A549 (cell line): Measurements from ENCODE around the gene DIS3L2. TPM values are rescaled to one million over a fixed set of nuclear protein-coding genes. Genes with fewer than 3 reads are reported as not detected.

ENCODE experiments used
- ATAC-seq, 2 experiments: fragments of 200-7000 bp in 1 of 2; fragments of >200 bp in 1 of 2; cut with Nextera tagmentation in 1 of 2; cut with Tn5 transposase in 1 of 2; 3 replicates each; pipeline versions ENCODE4 v1.8.0 to v1.9.1; 2018 to 2020; ENCODE audit warnings: mild to moderate bottlenecking in 1 of 2, moderate library complexity in 1 of 2
- CTCF ChIA-PET: fragments of 300-600 bp; sonication (Branson Sonifier 250); formaldehyde crosslinking; extraction: SDS; loops from one replicate; lab custom pipeline; 2021; ENCODE audit warnings: antibody characterized with exemption, inconsistent platforms; lab: Yijun Ruan, JAX
- POLR2A ChIA-PET: fragments of 350-600 bp; formaldehyde crosslinking; extraction: SDS; loops from one replicate; lab custom pipeline; 2021; ENCODE audit warnings: antibody characterized with exemption, inconsistent platforms; lab: Yijun Ruan, JAX
- DNase-seq, 2 experiments: peaks; one replicate each; pipeline versions ENCODE4 v3.0.0 to v3.0.0-alpha.2; 2011 to 2016; ENCODE audit warnings: low read depth in 1 of 2, low spot score in 1 of 2
- FAIRE-seq: peaks from 2 replicates; lab custom pipeline; 2011; peaks lifted over from hg19 to GRCh38; lab: Jason Lieb, UNC
- H3K27ac ChIP-seq, 2 experiments: fragments of >200 bp; sonication (Bioruptor Twin); formaldehyde crosslinking; 3 replicates each; pipeline ENCODE4 v1.5.1; 2016 to 2017
- H3K4me1 ChIP-seq: fragments of >200 bp; sonication (Bioruptor Twin); formaldehyde crosslinking; 3 replicates; pipeline ENCODE4 v1.6.1; 2016
- H3K4me2 ChIP-seq: fragments of >200 bp; sonication (Bioruptor Twin); formaldehyde crosslinking; 3 replicates; pipeline ENCODE4 v1.6.1; 2016
- H3K4me3 ChIP-seq: fragments of >200 bp; sonication (Bioruptor Twin); formaldehyde crosslinking; 3 replicates; pipeline ENCODE4 v1.5.1; 2016
- H3K9me3 ChIP-seq: fragments of >200 bp; sonication (Bioruptor Twin); formaldehyde crosslinking; 3 replicates; pipeline ENCODE4 v1.6.1; 2016
- BHLHE40 ChIP-seq: IDR thresholded peaks from 2 replicates; pipeline ENCODE4 v1.6.1; 2012; ENCODE audit warnings: low read depth, low read length, inconsistent platforms
- CBX2 ChIP-seq: fragments of 200-600 bp; sonication (generic); IDR thresholded peaks from 2 replicates; pipeline ENCODE4 v1.6.1; 2016; ENCODE audit warnings: low read depth, mild to moderate bottlenecking, borderline replicate concordance
- CHD2 ChIP-seq: fragments of 150-350 bp; IDR thresholded peaks from 2 replicates; pipeline ENCODE4 v1.6.1; 2014; ENCODE audit warnings: low read length; ENCODE audit not compliant: partially characterized antibody
- EHMT2 ChIP-seq: fragments of 200-600 bp; sonication (generic); IDR thresholded peaks from 2 replicates; pipeline ENCODE4 v1.6.1; 2016; ENCODE audit warnings: antibody characterized with exemption, low read depth, mild to moderate bottlenecking, moderate library complexity
- FOXS1 ChIP-seq: fragments of 250-450 bp; sonication (Bioruptor Pico); IDR thresholded peaks from 2 replicates; pipeline ENCODE4 v1.5.0; 2020; ENCODE audit warnings: mild to moderate bottlenecking, moderate library complexity
- GATA3 ChIP-seq: IDR thresholded peaks from 2 replicates; pipeline ENCODE4 v1.6.1; 2012; ENCODE audit warnings: borderline replicate concordance
- HOXB13 ChIP-seq: fragments of 250-450 bp; sonication (Bioruptor Pico); IDR thresholded peaks from 2 replicates; pipeline ENCODE4 v1.5.0; 2020; ENCODE audit warnings: low read depth, mild to moderate bottlenecking, moderate library complexity
- HOXB5 ChIP-seq: fragments of 250-450 bp; sonication (Bioruptor Pico); IDR thresholded peaks from 2 replicates; pipeline ENCODE4 v1.5.0; 2020; ENCODE audit warnings: mild to moderate bottlenecking, moderate library complexity
- JUN ChIP-seq, 2 experiments: fragments of >200 bp; sonication (Bioruptor Twin); formaldehyde crosslinking; IDR thresholded peaks; 2 replicates in 1 of 2; 3 replicates in 1 of 2; pipeline ENCODE4 v1.6.1; 2016 to 2017
- JUNB ChIP-seq: fragments of >200 bp; sonication (Bioruptor Twin); formaldehyde crosslinking; IDR thresholded peaks from 2 replicates; pipeline ENCODE4 v1.6.1; 2016
- MYC ChIP-seq: IDR thresholded peaks from 2 replicates; pipeline ENCODE4 v1.6.1; 2012; ENCODE audit warnings: mild to moderate bottlenecking, inconsistent platforms, low read length, improper control_type of control experiment, borderline replicate concordance
- PHF8 ChIP-seq: fragments of 200-600 bp; sonication (generic); IDR thresholded peaks from 2 replicates; pipeline ENCODE4 v1.6.1; 2016; ENCODE audit warnings: low read depth, mild to moderate bottlenecking, antibody characterized with exemption, moderate library complexity, borderline replicate concordance
- POLR2A ChIP-seq: IDR thresholded peaks from 2 replicates; pipeline ENCODE4 v1.6.1; 2012; ENCODE audit warnings: mild to moderate bottlenecking, low read length
- POLR2AphosphoS2 ChIP-seq: conservative IDR thresholded peaks from 2 replicates; pipeline ENCODE4 v1.6.1; 2012; ENCODE audit warnings: low read length, improper control_type of control experiment, inconsistent platforms
- RFX5 ChIP-seq: fragments of 450-650 bp; IDR thresholded peaks from 2 replicates; pipeline ENCODE4 v1.7.1; 2014; ENCODE audit warnings: antibody characterized with exemption, mild to moderate bottlenecking, moderate library complexity
- RNF2 ChIP-seq: fragments of 200-600 bp; sonication (generic); IDR thresholded peaks from 2 replicates; pipeline ENCODE4 v1.6.1; 2016; ENCODE audit warnings: low read depth, mild to moderate bottlenecking, antibody characterized with exemption, moderate library complexity, borderline replicate concordance
- SMC3 ChIP-seq: fragments of >200 bp; sonication (Bioruptor Twin); formaldehyde crosslinking; IDR thresholded peaks from 3 replicates; pipeline ENCODE4 v1.6.1; 2018; ENCODE audit warnings: inconsistent platforms
- TP53 ChIP-seq: fragments of 250-450 bp; sonication (Bioruptor Pico); IDR thresholded peaks from 2 replicates; pipeline ENCODE4 v1.5.0; 2021; ENCODE audit warnings: mild to moderate bottlenecking, moderate library complexity
- ZC3H11A ChIP-seq: fragments of 450-650 bp; IDR thresholded peaks from 2 replicates; pipeline ENCODE4 v1.6.1; 2014; ENCODE audit warnings: antibody characterized with exemption, mild to moderate bottlenecking
- ZNF302 ChIP-seq: fragments of 250-450 bp; sonication (Bioruptor Pico); IDR thresholded peaks from 2 replicates; pipeline ENCODE4 v1.9.0; 2021; ENCODE audit warnings: inconsistent platforms, mild to moderate bottlenecking, moderate library complexity
- WGBS: methylation state at CpG from one replicate; pipeline ENCODE4 v1.1.6; 2017; ENCODE audit errors: missing lambda C conversion rate; 5-methylcytosine and 5-hydroxymethylcytosine counted together
- polyA plus RNA-seq, 4 experiments: library from polyadenylated mRNA; depleted of rRNA in 3 of 4; stranded (reverse); fragments of >200 nt; fragmentation: RNase III in 1 of 4; extraction: RNeasy Plus Mini Kit Qiagen cat#74134 plus additional on column Dnase treatment in 1 of 4; gene quantifications; 2 replicates in 3 of 4; 3 replicates in 1 of 4; pipeline ENCODE4 v1.2.3, GENCODE V29; 2011 to 2017
- TF ChIP-seq, protein P1 (sequence below): fragments of 250-450 bp; sonication (Bioruptor Pico); IDR thresholded peaks from 2 replicates; pipeline ENCODE4 v1.5.0; 2021; ENCODE audit warnings: mild to moderate bottlenecking, moderate library complexity, borderline replicate concordance
- TF ChIP-seq, protein P2 (sequence below): IDR thresholded peaks from 2 replicates; pipeline ENCODE4 v1.6.1; 2012
- TF ChIP-seq, protein P3 (sequence below): IDR thresholded peaks from 2 replicates; pipeline ENCODE4 v1.6.1; 2012
- TF ChIP-seq, protein P4 (sequence below): fragments of >200 bp; sonication (Bioruptor Twin); formaldehyde crosslinking; IDR thresholded peaks from 2 replicates; pipeline ENCODE4 v1.6.1; 2016

The DIS3L2 gene
- polyA plus RNA-seq, 2 of the 4 experiments (the other 2 are of a cell fraction) = 14.9 to 15.4 TPM

DNA sequence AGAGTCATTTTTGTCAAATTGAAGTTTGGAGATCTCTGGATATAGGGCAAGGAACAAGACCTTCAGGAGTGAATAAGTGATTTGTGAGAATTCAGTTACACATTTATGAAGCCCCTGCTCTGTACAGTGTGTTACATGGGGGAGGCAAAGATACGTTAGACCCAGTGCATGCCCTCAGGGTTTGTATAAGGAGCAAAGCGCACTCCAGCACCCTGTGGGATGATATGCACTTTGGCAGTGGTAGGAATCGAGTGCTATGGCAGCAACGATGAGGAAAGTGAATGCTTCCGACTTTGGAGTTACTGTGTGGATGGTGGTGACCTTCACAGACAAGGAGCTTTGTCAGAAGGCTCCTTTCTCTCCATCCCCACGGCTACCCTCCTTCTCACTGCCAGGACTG lies 342.7 kb downstream of the DIS3L2 start:
- no peak overlapping the region for H3K4me3 ChIP-seq
- H3K4me1 ChIP-seq = peaks cover 21% of the 10 kb centered on the region
- H3K9me3 ChIP-seq = no peaks in the 10 kb centered on the region
- no peak overlapping the region for H3K4me2 ChIP-seq
- no peak for ATAC-seq
- no peak overlapping the region for H3K27ac ChIP-seq
- no peak for FAIRE-seq
- TF ChIP-seq, protein P1, sequence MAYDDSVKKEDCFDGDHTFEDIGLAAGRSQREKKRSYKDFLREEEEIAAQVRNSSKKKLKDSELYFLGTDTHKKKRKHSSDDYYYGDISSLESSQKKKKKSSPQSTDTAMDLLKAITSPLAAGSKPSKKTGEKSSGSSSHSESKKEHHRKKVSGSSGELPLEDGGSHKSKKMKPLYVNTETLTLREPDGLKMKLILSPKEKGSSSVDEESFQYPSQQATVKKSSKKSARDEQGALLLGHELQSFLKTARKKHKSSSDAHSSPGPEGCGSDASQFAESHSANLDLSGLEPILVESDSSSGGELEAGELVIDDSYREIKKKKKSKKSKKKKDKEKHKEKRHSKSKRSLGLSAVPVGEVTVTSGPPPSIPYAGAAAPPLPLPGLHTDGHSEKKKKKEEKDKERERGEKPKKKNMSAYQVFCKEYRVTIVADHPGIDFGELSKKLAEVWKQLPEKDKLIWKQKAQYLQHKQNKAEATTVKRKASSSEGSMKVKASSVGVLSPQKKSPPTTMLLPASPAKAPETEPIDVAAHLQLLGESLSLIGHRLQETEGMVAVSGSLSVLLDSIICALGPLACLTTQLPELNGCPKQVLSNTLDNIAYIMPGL = no peak
- TF ChIP-seq BHLHE40 (no peak), HOXB13 (CRISPR knock-in tag) (no peak), ZNF302 (CRISPR knock-in tag) (no peak), RFX5 (no peak), TP53 (CRISPR knock-in tag) (no peak), ZC3H11A (no peak), CBX2 (no peak), JUN (IDR thresholded peaks at IDR 0.05) (no peak), EHMT2 (no peak), PHF8 (no peak), GATA3 (no peak)
- no peak for DNase-seq
- ChIA-PET POLR2A (no interaction called here), CTCF (interaction anchor here (0.9 kb wide), 1 partner anchor 163 kb away, joined by 3 read pairs; no protein-coding TSS in a partner anchor)
- WGBS = 98% methylated on average over 6 of the region's 6 CpGs

DNA sequence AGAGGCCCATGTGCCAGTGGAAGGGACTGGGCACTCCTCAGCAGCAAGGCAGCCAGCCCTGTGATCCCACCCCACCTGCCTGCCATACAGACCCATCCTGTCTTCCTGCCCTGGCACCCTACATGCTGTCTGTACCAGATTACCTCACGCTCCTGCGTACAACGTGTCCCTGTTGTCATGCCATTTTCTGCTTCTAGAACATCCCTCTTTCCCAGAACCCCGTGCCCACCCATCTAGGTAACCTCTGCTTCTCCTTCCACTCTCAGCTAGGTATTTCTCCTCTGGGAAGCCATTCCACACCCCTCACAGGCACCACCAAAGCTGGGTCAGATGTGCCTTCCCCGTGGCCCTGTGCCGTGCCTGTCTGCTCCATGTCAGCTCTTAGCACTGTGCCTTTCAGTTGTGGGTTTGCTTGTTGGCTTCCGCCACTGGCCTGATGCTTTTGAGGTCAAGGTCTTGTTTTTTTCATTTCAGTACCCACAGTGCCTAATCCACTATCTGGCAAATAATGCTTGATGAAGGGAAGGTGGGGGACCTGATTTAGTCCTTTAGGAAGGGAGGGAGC lies 345.3 kb downstream of the DIS3L2 start:
- FAIRE-seq = no peak
- WGBS = 95% methylated on average over 7 of the region's 7 CpGs
- H3K4me3 ChIP-seq = no peak overlapping the region
- DNase-seq = no peak
- H3K9me3 ChIP-seq = 0 out of 3 replicates have a peak, but pooled peaks cover 4% of the 10 kb centered on the region
- H3K4me2 ChIP-seq = no peak overlapping the region
- H3K4me1 ChIP-seq = peaks cover 2% of the 10 kb centered on the region
- CTCF ChIA-PET = interaction anchor here (0.9 to 3.1 kb wide), 5 partner anchors 14 to 406 kb away, joined by 3 to 13 read pairs (median 6); partner anchors contain the start of gene NPPC
- no peak for ATAC-seq
- H3K27ac ChIP-seq = no peak overlapping the region
- TF ChIP-seq, protein P2, sequence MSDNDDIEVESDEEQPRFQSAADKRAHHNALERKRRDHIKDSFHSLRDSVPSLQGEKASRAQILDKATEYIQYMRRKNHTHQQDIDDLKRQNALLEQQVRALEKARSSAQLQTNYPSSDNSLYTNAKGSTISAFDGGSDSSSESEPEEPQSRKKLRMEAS = no peak
- no peak for TF ChIP-seq JUNB
- no peak for TF ChIP-seq POLR2AphosphoS2
- no peak for TF ChIP-seq ZC3H11A
- no peak for TF ChIP-seq FOXS1
- no peak for TF ChIP-seq SMC3
- TF ChIP-seq, all 56 proteins: peak for 0
- POLR2A ChIA-PET = no interaction called here

DNA sequence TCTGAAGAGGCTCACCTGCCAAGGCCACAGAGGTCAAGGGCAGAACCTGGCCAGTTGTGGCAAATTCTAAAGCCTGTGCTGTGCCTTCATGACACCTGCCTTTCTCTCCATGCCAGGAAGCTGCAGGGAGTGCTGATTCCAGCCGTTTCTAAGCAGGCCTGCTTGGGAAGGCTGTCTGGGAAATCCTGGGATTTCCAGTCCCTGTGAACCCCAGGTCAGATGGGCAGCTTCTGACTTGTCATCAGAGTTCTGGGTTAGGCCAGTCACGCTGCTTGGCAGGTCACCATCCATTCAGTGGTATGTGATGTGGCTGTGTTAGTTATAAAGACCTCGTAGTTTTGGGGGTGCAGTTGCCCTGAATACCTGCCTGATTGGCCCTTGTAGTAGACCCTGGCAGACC lies 346.3 kb downstream of the DIS3L2 start:
- H3K27ac ChIP-seq = no peak overlapping the region
- ChIA-PET POLR2A (no interaction called here), CTCF (interaction anchor here (0.9 to 3.1 kb wide), 5 partner anchors 10 to 407 kb away, joined by 3 to 13 read pairs (median 3); partner anchors contain the start of gene NPPC)
- 54% methylated on average over 3 of the region's 3 CpGs for WGBS
- FAIRE-seq = no peak
- ATAC-seq = no peak
- peaks cover 12% of the 10 kb centered on the region; the same call in 2 of the 3 replicates for H3K9me3 ChIP-seq
- no peak for DNase-seq
- H3K4me1 ChIP-seq = no peaks in the 10 kb centered on the region
- no peak overlapping the region for H3K4me3 ChIP-seq
- TF ChIP-seq CHD2 (no peak), CBX2 (no peak), ZC3H11A (no peak), MYC (no peak), PHF8 (no peak), RNF2 (no peak), HOXB5 (CRISPR knock-in tag) (no peak), POLR2A (no peak), GATA3 (no peak)
- TF ChIP-seq, protein P3, sequence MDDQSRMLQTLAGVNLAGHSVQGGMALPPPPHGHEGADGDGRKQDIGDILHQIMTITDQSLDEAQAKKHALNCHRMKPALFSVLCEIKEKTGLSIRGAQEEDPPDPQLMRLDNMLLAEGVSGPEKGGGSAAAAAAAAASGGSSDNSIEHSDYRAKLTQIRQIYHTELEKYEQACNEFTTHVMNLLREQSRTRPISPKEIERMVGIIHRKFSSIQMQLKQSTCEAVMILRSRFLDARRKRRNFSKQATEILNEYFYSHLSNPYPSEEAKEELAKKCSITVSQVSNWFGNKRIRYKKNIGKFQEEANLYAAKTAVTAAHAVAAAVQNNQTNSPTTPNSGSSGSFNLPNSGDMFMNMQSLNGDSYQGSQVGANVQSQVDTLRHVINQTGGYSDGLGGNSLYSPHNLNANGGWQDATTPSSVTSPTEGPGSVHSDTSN = no peak
- TF ChIP-seq, protein P1 = no peak
- TF ChIP-seq, protein P4, sequence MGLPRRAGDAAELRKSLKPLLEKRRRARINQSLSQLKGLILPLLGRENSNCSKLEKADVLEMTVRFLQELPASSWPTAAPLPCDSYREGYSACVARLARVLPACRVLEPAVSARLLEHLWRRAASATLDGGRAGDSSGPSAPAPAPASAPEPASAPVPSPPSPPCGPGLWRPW = no peak
- TF ChIP-seq, all 56 proteins: peak for 0
- H3K4me2 ChIP-seq = no peak overlapping the region
